Putamen (tissue), 1 donor: ENCODE measurements around the gene CNKSR2.

Experiments
- DNase-seq: peaks from one replicate; pipeline ENCODE4 v3.0.0-alpha.2; 2016; ENCODE audit warnings: low spot score

CNKSR2 gene

DNA sequence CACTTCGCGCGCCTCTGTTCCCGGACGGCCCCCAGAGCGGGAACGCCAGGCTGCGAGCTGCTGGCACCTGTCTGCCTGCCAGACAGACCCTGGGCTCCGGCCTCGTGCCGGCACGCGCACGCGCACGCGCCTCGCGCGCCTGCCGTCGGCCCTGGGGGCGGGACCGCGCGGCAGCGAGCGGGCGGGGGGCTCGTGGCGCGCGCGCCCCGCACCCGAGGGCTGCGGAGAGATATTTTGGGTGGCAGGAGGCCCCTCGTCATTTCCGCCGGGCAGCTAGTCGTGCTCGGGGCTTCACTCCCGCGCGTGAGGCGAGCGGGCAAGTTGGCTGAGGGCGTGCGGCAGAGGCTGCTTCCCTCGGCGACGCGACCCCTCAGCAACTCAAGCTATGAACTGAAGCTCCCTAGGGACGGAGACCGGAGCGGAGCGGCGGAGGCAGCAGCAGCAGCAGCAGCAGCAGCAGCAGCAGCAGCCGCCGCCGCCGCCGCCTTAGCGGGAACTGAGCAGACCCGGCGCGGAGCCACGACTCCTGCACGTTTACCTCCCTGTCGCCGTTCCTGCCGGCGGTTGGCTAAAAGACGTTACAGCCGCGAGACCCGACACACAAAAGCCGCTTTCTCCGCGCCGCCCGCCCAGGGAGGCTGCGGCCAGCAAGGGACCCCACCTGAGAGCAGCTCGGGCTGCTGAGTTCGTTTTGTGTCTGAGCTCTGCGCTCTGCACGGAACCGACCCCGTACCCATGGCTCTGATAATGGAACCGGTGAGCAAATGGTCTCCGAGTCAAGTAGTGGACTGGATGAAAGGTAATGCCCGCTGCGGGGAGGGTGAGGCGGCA, at the start of gene CNKSR2:
CNKSR2 (plus strand) TSS at position 256 of the 831 bp plus-strand sequence; CDS start at position 736, 480 bp downstream.
- peak; percentile 29 for DNase-seq

DNA sequence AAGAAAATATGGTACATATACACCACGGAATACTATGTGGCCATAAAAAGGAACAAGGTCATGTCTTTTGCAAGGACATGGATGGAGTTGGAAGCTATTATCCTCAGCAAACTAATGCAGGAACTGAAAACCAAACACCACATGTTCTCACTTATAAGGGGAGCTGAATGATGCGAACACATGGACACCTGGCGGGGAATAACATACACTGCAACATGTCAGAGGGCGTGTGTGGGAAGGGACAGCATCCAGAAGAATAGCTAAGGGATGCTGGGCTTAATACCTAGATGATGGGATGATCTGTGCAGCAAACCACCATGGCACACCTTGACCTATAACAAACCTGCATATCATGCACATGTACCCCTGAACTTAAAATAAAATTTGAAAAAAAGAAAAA, 19.5 kb upstream of the CNKSR2 start:
- no peak for DNase-seq

DNA sequence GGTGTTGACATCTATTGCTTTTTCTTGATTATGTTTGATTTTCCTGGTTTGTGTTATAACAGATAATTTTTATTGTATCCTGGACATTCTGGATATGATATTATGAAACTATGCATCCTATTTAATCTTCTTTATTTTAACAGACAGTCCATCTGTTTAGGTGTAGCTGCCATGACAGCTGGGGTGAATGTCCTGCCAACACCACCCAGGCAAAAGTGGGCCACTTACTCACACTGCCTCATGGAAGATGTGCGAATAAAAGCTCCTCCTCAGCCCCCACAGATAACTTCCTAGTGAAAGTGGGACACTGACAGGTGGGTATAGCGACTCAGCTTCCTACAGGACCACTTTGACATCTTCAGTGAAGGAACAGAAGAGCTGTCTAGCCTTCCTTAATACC, 18.4 kb upstream of the CNKSR2 start:
- no peak for DNase-seq

DNA sequence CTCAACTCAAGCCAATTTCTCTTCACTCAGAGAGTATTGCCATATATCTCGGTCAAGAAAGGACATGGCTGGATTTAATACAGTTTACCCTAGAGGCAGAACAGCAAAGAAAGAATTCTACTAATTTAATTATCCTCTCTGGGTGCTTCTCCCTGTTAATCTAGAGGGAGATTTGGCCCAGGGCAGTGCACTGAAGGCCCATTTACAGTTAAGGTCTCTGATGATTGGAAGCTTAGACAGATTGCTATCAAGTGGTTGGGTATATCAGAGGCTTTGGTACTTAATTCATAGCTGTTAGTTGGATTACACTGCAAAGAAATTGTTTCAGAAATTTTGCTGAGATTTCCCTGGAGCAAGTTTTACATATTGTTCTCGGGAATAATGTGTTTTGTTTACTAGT, 4.6 kb upstream of the CNKSR2 start:
- no peak for DNase-seq

GRCh38 chrX:21373001-21373400, 1.2 kb upstream of the CNKSR2 start:
- DNase-seq, result no peak

DNA sequence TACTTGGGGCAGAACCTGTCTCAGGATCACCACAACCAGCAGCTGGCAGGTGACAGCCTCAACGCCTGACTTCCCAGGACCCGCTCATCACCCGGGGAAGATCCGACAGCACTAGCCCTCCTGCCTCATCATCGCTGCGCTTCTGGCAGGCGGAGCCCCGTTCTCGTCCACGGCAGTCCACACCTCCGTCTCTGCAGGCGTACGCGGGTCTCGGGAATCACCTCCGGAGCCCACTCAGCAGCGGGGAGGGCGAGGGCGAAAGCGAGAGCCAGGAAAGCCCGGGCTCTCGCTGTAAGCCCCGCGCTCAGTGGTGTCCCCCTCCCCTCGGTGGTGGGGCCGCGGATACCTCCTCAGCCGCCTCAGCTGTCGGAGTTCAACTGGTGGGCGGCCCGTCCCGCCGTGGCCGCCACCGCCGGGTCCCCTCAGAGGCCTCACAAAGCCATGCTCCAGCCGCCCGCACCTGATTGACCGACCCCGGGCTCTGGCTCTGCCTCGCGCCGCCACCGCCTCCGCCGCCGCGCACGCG, 518 bp upstream of the CNKSR2 start:
- no peak for DNase-seq

DNA sequence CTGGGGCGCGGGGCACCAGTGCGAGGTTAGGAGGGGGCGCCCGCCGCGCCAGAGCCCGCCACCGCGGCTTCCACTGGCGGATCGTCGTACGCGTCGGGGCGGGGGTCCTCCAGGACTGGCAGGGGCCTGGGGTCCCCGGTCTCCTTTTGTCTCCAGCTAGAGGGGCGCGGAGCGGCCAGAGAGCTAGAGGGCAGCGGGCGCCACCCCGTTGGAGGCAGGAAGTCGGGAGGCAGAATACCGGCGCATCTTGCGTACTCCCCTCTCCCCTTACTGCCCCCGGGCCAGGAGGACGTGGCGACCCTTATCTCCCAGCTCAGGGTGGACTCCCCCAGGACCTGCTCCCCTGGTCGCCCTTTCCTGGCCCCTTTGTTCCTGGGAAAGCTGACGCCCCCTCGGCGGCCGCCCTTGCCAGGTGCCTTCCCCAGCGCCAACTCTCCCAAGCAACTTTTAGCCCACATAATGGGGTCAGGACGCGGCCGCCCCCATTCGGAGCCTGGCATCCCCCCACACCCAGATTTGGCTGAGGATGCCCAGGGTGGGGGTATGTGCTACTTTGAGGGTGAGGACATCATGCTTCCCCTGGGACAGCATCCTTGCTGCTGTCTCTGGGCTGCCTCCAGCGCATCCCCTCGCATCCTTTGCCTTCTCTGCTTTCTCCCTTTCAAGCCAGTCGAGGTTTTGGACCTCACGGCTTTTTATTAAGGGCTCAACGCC, 933 bp downstream of the CNKSR2 start:
- no peak for DNase-seq

GRCh38 chrX:21375708-21376009, 1.4 kb downstream of the CNKSR2 start:
- no peak for DNase-seq

DNA sequence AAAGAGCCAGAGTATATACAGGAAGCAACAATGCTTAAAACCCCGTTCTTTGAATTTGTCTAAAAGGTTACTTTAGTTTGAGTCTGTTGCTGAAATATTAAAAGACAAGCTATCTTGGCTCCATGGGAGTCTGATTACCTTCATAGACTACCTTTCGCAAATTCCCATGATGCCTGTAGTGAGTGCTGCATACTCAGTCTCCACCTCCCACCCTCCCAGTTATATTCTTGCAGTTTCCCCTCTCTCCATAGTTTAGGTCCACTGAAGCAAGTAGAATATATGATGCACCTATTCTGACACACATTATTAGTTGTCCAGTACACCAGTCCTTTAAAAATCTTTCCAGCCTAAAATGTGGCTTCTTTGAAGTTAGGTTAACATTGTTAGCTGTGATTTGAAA, 2.4 kb downstream of the CNKSR2 start:
- DNase-seq, result no peak

DNA sequence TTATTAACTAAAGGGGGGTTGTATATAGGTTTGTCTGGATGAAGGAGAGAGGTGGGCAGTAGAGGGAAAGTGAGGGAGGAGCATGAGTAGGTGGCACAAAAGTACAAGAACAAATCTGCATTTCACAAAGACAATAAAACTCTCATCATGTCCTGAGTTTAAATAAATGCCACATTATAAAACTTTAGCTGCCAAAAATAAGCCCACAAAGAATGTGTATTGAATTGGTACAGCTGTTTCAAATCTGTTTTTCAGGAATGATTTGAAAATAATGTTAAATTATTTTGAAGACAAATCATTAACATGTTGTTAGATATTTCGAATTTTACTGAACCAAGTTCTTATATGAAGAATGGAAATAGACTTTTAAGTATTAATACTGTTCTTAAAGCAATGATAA, 5.8 kb downstream of the CNKSR2 start:
- DNase-seq, result no peak

DNA sequence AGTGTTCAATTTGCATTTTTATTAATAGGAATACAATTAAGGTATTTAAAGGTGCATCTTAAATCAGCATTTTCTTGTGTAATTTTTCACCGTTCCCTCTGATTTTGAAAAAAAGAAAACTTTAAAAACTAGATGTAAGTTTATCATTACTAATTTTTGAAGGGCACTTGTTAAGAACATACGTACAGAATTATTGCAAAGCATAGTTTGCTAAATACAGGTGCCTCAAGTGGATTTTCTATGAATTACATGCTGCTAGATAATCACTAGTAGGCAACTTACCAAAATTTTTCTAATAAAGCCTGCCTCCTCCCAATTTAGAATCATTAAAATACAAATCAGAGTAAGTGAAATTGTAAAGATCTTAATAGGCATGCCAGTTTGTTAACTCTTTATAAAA, 8.5 kb downstream of the CNKSR2 start:
- no peak for DNase-seq

GRCh38 chrX:21383546-21383945, 9.3 kb downstream of the CNKSR2 start:
- no peak for DNase-seq

DNA sequence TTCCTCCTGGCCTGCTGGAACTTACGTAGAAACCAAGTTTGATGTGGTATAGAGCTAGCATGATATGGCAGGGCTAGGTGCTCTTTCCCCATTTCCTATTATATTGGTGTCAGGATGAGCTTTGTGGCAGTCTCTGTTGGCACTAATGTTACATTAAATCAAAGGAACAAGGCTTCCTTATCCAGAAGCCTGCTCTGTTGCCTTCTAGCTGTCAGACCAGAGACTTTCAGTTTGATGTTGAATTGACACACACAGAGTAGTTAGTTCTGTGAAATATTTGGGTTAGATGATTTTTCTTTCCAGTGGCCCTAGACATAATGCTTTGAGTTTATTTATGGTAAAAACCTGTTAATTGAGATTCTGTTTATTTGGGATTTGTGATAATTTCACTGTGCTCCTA, 10.0 kb downstream of the CNKSR2 start:
- no peak for DNase-seq

- DNase-seq, result no peak
These were observed 20.6 kb downstream of the CNKSR2 start for GRCh38 chrX:21394792-21395191.

DNA sequence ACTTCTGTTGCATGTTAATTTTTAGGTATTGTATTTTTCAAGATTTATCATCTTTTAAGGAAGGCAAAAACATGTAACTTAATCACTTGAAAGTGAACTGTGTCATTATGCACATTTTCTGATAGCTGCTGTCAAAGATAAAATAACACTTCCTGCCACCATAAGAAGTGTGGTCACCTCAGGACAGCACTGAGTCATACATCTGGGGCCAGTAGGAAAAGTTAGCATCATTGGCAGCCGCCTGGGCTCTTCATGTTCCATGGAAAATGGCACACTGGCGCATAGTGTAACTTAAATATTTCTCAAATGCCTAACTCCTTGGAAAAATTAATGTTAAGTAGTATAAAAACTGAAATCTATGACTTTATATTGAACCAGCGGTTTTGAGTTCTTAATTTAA, 24.2 kb downstream of the CNKSR2 start:
- DNase-seq, result no peak

- DNase-seq, result no peak
These were observed 26.3 kb downstream of the CNKSR2 start for GRCh38 chrX:21400408-21401121.

DNA sequence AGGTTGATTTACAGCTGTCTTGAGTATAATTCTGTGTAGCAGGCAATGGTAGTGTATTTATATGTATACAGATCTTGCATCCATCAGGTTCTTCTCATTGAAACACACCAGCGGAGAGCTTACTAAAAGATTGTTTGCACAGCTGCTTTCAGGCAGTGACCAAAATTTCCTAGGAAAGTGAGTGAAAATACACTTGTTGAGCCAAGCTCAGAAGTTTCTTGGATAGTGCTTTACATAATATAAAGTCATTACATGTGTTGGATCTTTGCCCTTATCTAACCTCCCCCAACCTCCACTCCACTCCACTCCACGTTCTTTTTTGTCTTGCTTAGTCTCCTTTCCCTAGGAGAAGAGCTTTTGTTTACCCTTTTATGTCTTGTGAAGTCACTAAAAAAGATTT, 34.1 kb downstream of the CNKSR2 start:
- DNase-seq, result no peak

GRCh38 chrX:21408788-21409187, 34.6 kb downstream of the CNKSR2 start:
- DNase-seq, result no peak

GRCh38 chrX:21412029-21412428, 37.8 kb downstream of the CNKSR2 start:
- DNase-seq, result no peak

DNA sequence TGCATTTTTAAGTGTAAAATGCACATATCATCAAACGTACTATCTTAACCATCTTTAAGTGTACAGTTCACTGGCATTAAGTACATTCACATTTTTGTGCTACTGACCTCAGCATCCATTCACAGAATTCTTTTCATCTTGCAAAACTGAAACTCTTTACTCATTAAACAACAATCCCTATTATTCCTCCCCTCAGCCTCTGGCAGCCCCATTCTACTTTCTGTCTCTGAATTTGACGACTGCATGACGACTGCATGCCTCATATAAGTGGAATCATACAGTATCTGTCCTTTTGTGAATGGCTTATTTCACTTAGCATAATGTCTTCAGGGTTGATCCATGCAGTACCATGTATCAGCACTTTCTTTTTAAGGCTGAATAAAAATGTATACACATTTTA, 38.7 kb downstream of the CNKSR2 start:
- DNase-seq, result no peak

DNA sequence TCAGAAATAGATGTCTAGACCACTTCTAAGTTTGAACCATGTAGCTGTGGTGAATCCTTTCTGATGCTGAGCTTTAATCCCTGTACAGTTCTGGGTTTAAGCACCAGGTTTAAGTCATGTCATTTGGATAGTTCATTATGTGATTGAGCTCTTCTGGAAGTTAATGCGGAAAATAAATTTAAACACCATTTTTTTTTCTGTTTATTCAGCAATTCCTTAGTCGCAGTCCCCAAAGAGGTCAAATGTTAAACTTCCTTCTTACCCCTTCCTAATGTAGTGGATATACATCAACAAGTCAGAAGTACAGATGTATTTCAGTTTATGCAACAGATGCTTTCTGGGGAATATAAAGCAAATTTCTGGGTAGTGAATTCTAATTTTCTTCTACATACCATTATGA, 52.9 kb downstream of the CNKSR2 start:
- no peak for DNase-seq

- no peak for DNase-seq
These were observed 62.8 kb downstream of the CNKSR2 start for GRCh38 chrX:21437036-21437435.

DNA sequence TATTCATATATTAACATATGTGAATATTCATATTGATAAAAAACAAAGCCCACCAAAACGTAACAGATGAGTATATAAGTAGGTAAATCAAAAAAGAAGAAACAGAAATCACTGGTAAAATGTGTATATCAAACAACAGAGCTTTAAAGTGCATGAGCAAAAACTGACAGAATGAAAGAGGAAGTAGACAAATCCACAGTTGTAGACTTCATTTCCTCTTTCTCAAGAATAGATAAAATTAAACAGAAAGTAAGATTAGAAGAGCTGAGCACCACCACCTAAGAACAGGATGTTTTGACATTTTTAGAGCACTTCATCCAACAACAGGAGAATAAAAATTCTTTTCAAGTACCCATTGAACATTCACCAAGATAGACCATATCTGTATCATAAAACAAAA, 64.6 kb downstream of the CNKSR2 start:
- no peak for DNase-seq
